Stimulated activated CD4-positive, alpha-beta T cell treated with anti-CD3 and anti-CD28 coated beads, TNF-alpha, amount 100 ng/mL, for 1 hour (primary cell): ENCODE data around the gene AP1M2.
"Not testable (repeated sequence)": the region's sequence is repeated elsewhere in the genome, so short reads cannot be mapped to it uniquely, and the experiment has no call there.

Experiments used
- DNase-seq, 3 donors: peaks; one replicate each; pipeline ENCODE4 v3.0.0-alpha.2; 2020; ENCODE audit warnings: low read depth in 3 of 3, low spot score in 1 of 3

AP1M2 gene

GRCh38 chr19:10543059-10543419, 44.1 kb downstream of the AP1M2 start:
- no peak for DNase-seq

- DNase-seq: not testable (repeated sequence)
Measured at GRCh38 chr19:10539016-10539415, 48.1 kb downstream of the AP1M2 start.

- DNase-seq: no peak
Measured at GRCh38 chr19:10538204-10538983, 48.7 kb downstream of the AP1M2 start.

GRCh38 chr19:10537668-10538067, 49.4 kb downstream of the AP1M2 start:
- no peak for DNase-seq

GRCh38 chr19:10535613-10536012, 51.5 kb downstream of the AP1M2 start:
- DNase-seq: no peak

GRCh38 chr19:10533646-10534386, 53.3 kb downstream of the AP1M2 start:
- DNase-seq: no peak

- no peak for DNase-seq
Measured at GRCh38 chr19:10532457-10532856, 54.7 kb downstream of the AP1M2 start.

GRCh38 chr19:10526887-10527286, 60.2 kb downstream of the AP1M2 start:
- not testable (repeated sequence) for DNase-seq

GRCh38 chr19:10525636-10526035, 61.5 kb downstream of the AP1M2 start:
- DNase-seq: no peak

GRCh38 chr19:10523135-10523636, 63.9 kb downstream of the AP1M2 start:
- no peak for DNase-seq
